NCI-H345 treated with DMSO at 0.1 percent for 48 hours (cell line): Measurements from ENCODE around the gene KCNH1.

Experiments
- DNase-seq: peaks from one replicate; lab custom pipeline; 2025; ENCODE audit not compliant: unreplicated experiment; lab: John Stamatoyannopoulos, UW

Gene KCNH1

GRCh38 chr1:210728437-210729149, 405.4 kb downstream of the KCNH1 start:
- no peak for DNase-seq

DNA sequence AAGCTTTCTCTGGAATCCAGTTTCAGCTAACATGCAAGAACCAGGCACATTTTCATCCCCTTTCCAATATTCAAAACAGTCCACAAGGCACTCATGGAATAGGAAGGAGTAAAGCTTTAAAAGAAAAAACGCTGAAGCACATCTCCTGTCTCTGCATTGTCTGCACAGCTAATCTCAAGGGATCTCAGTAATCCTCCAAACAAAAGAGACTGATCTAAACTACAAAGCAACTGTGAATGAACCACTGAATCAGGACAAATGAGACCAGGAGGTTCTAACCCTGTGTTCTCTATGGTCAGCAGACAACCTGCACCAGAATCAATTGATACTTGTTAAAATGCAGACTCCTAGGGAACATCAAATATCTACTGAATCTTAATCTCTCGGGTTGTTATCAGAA, 406.2 kb downstream of the KCNH1 start:
- no peak for DNase-seq

GRCh38 chr1:210726621-210727020, 407.3 kb downstream of the KCNH1 start:
- DNase-seq: no peak

DNA sequence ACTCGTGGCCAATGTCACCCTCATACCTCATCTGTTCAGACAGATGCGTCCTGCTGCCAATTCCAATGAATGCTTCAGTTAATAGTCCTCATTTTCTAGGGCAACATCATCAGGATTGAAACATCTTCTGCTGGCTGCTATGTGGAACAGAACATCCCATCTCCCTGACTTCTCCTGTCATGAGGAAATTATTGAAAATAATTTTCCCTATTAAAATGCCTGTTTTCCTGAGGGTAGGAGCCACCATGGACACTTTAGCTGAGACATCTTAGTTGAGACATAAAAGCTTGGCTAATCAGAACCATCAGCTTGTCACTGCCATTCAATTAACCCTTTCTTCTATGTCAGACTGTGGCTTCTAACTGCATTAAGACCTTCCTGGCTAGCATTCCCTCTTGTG, 409.2 kb downstream of the KCNH1 start:
- DNase-seq: no peak

DNA sequence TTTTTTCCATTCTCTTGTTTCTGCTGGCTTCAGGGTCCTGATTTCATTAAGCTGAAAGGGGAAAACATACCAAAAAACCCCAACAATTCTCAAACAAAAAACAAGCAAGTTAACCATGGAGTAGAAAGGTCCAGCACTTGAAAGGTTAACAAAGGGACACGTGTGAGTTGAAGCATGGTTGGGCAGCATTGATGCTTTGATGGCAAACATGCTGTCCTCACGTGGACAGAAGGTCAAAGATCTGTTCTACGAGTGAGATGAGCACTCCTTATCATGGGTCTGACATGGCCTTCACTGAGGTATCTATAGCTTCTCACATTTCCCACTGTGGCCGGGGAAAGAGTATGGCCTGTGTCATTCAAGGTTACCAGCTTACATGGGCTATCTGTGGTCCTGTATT, 410.3 kb downstream of the KCNH1 start:
- no peak for DNase-seq

- DNase-seq: no peak
Observed at GRCh38 chr1:210722410-210723081, 411.4 kb downstream of the KCNH1 start.

GRCh38 chr1:210715072-210715471, 418.9 kb downstream of the KCNH1 start:
- no peak for DNase-seq

DNA sequence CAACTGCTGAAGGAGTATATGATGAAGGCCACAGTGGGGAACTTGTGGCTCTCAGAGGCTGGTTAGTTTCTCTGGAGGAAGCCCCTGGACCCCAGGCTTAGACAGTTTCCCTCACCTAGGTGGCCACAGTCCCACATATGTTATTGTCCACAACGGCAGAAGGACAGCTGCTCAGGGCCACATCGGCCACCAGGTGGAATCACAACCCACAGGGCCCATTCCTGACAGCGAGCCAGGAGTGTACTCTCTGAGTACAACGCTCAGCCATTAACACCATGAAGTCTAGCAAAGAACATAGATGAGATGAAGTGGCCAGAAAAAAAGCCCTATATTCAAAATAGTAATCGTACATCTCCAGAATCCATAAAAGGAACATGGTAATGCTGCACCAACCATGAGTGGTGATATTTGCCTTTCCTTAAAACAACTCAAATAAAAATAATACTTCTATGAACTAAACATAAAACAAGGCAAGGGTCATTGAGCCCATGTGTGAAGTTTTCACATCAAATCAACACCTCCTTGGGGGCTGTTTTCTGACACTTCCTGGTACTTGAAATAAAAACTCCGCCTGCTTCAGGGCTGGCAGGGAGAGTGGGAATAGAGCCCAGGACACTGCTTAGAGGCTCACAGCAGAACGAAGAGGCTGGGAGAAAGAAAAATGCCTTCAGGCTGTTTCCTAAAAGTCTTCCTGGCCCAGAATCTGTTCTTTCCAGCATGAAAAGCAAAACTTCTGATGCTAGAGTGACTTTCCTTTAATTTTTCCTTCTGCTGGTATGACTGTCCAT, 421.9 kb downstream of the KCNH1 start:
- DNase-seq: no peak

DNA sequence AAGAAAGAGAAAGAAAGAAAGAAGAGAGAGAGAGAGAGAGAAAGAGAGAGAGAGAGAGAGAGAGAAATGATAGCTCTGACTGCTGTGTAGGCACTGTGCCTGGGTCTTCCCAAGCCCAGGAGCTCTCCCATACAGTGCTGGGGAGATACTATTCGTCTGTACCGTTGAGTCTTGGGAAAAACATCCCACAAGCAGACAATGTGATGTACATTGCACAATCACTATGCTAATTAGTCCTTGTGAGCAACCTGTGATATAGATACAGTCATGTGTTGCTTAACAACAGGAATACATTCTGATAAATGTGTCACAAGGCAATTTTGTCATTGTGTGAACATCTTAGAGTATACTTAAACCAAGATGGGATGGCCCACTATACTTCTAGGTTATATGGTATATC, 424.2 kb downstream of the KCNH1 start:
- DNase-seq: no peak

GRCh38 chr1:210707300-210708240, 426.4 kb downstream of the KCNH1 start:
- DNase-seq: no peak

DNA sequence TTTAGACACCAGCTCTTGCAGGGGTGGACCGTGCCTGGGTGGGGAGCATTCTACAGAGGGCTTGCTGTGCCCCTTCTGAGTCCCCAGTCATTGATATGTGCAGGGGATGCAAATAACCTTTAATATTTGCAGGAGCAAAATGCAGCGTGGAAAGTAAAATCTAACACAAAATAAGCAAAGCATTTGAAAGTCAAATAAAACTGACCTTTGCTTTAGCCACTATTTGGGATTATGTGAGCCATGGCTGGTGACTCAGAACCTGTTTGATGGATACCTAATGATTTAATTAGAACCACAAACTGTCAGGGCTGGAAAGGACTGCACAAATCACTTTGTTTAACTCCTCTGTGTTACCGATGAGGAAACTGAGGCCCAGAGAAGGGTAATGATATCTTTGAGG, 427.7 kb downstream of the KCNH1 start:
- DNase-seq: no peak

GRCh38 chr1:210705086-210705485, 428.9 kb downstream of the KCNH1 start:
- no peak for DNase-seq

GRCh38 chr1:210703593-210703992, 430.4 kb downstream of the KCNH1 start:
- no peak for DNase-seq

DNA sequence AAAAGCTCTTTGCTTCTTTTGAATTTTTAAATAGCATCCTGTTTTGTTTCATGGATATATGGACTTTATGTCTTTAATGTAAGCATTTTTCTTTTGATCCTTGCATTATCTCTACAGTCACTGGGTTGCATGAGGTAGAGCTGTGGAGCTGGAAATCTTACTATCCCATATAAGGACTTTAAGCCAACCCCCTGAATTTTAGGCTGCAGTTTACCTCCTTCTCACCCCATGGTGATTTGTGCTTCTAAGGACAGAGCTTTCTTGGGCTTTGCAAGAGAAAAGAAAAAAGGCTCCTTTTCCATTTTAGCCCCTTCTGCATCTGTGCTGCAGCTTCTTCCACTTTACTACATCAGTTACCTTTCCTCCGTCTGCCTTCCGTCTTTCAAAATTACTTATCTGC, 431.4 kb downstream of the KCNH1 start:
- DNase-seq: no peak

DNA sequence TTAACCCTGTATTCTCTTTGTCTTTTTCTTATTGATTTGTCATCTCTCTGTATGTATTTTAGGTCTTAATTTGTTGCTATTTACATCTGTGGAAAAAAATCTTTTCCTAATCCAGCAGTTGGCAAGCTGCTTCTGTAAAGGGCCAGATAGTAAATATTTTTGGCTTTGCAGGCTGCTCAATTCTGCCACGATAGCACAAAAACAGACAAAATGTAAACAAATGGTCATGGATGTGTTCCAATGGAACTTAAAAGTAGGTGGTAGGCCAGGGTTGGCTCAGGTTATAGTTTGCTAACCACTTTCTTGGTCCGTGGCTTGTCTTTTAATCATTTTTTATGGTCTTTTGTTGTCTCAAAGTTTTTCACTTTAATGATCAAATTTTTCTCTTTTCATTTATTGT, 433.4 kb downstream of the KCNH1 start:
- no peak for DNase-seq

- no peak for DNase-seq
Observed at GRCh38 chr1:210700083-210700482, 433.9 kb downstream of the KCNH1 start.

DNA sequence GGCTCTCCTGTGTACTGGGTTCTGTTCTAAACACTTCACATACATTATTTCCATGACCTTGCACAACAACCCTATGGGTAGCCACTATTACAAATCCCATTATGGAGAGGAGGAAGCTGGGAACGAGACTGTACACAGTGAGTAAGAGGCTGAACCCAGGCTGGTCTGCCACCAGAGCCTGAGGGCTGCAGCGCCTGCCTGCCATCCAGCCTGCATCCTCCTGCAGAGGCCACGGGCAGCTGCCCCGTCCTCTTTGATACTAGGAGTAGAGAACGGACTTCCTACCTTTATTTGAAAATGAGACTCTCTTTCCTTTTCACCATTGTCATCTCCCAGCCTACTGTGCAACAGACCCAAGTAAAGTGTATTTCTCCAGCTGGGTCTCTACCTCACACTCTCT, 435.3 kb downstream of the KCNH1 start:
- no peak for DNase-seq

DNA sequence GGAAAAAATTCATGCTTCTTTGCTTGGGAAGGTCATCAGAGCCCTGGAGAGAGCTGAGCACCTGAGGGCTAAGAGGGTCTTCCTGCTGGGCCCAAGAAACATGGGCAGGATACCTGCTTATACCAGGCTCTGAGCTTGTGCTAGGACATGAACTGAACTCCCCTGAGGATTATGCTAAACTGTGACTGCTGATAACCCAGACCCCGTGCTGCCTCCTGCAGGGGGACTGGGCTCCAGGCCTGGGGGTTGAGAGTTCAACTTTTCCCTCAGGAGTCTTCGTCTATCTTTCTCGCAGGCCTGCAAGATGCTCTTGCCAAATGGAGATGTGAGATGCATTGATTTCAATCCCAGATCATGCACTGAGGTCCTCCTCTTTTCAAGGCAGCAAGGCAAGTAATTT, 436.8 kb downstream of the KCNH1 start:
- DNase-seq: no peak

- no peak for DNase-seq
Observed at GRCh38 chr1:210696709-210697108, 437.2 kb downstream of the KCNH1 start.

DNA sequence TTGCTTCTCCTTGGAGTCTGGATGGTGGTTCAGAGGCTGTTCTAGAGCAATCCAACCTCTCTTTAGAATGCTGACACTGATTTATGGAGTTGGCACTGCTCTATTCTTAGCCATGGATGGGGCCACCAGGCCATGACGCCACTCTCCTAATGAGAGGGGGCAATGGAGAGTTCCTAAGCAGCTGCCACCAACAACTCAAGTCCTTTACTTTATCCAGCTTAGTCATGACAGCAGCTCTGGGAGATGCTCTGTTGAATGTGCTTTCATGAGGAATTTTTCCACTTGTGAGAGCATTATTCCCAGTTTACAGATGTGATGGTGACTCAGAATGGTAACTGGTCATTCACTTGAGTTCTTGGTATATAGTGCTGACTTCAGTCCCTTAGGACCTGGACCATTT, 438.9 kb downstream of the KCNH1 start:
- no peak for DNase-seq

DNA sequence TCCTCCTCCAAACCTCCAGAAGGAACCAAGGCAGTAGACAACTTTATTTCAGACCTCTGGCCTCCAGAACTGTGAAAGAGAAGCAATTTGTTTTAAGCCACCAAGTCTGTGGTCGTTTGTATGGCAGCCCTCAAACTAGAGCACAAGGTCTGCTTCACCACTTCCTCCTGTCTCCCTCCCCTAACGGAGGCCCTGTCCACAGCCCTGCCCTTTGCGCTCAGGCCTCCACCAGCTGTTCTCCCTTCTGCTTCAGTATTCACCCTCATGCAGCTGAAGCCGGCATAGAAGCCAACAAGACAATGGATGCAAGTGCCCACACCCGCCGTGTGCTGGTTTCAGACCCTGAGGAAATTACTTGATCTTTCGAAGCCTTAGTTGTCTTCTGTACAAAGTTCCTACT, 441.2 kb downstream of the KCNH1 start:
- DNase-seq: no peak
